HEK293 (cell line): Measurements from ENCODE around the gene PDIA5.

Source experiments
- CTCF ChIP-seq: fragments of 450-650 bp; formaldehyde crosslinking; IDR thresholded peaks from 2 replicates; pipeline ENCODE4 v1.5.1; 2016; ENCODE audit warnings: missing biosample characterization, missing genetic modification characterization
- HOXA7 ChIP-seq: sonication (generic); formaldehyde crosslinking; IDR thresholded peaks from 2 replicates; pipeline ENCODE4 v1.8.1; 2022; ENCODE audit warnings: missing genetic modification reagents, borderline replicate concordance
- REST ChIP-seq: fragments of 450-650 bp; formaldehyde crosslinking; IDR thresholded peaks from 2 replicates; pipeline ENCODE4 v1.5.1; 2016; ENCODE audit warnings: missing biosample characterization, missing genetic modification characterization
- TSHZ1 ChIP-seq: fragments of 450-650 bp; formaldehyde crosslinking; IDR thresholded peaks from 2 replicates; pipeline ENCODE4 v1.5.1; 2016; ENCODE audit warnings: missing biosample characterization, missing genetic modification characterization, borderline replicate concordance
- ZFP3 ChIP-seq: fragments of 450-650 bp; formaldehyde crosslinking; IDR thresholded peaks from 2 replicates; pipeline ENCODE4 v1.5.1; 2016; ENCODE audit warnings: low read depth, missing biosample characterization, missing genetic modification characterization
- ZNF18 ChIP-seq: fragments of 450-650 bp; formaldehyde crosslinking; IDR thresholded peaks from 2 replicates; pipeline ENCODE4 v1.5.1; 2016; ENCODE audit warnings: missing biosample characterization, missing genetic modification characterization
- ZNF248 ChIP-seq: fragments of 450-650 bp; formaldehyde crosslinking; IDR thresholded peaks from 2 replicates; pipeline ENCODE4 v1.5.1; 2017; ENCODE audit warnings: missing biosample characterization, missing genetic modification characterization
- ZNF302 ChIP-seq: fragments of 450-650 bp; formaldehyde crosslinking; IDR thresholded peaks from 2 replicates; pipeline ENCODE4 v1.5.1; 2016; ENCODE audit warnings: missing biosample characterization, missing genetic modification characterization, low read depth
- ZNF366 ChIP-seq: fragments of 450-650 bp; formaldehyde crosslinking; conservative IDR thresholded peaks from 2 replicates; pipeline ENCODE4 v1.5.1; 2016; ENCODE audit warnings: missing biosample characterization, missing genetic modification characterization
- ZNF473 ChIP-seq: fragments of 450-650 bp; formaldehyde crosslinking; IDR thresholded peaks from 2 replicates; pipeline ENCODE4 v1.5.1; 2017; ENCODE audit warnings: missing biosample characterization, missing genetic modification characterization
- ZNF623 ChIP-seq: fragments of 450-650 bp; formaldehyde crosslinking; IDR thresholded peaks from 2 replicates; pipeline ENCODE4 v1.5.1; 2016; ENCODE audit warnings: missing biosample characterization, missing genetic modification characterization
- ZNF658 ChIP-seq: fragments of 450-650 bp; formaldehyde crosslinking; IDR thresholded peaks from 2 replicates; pipeline ENCODE4; 2016; ENCODE audit warnings: missing biosample characterization, missing genetic modification characterization
- TF ChIP-seq, protein P1 (sequence below): sonication (generic); formaldehyde crosslinking; IDR thresholded peaks from 2 replicates; pipeline ENCODE4 v1.8.1; 2022; ENCODE audit warnings: mild to moderate bottlenecking, moderate library complexity, missing genetic modification reagents

- no peak for TF ChIP-seq CTCF
- TF ChIP-seq ZNF302 (tag by site-specific recombination): no peak
- no peak for TF ChIP-seq ZNF473
- TF ChIP-seq ZNF658 (tag by site-specific recombination): no peak
- TF ChIP-seq, protein P1, sequence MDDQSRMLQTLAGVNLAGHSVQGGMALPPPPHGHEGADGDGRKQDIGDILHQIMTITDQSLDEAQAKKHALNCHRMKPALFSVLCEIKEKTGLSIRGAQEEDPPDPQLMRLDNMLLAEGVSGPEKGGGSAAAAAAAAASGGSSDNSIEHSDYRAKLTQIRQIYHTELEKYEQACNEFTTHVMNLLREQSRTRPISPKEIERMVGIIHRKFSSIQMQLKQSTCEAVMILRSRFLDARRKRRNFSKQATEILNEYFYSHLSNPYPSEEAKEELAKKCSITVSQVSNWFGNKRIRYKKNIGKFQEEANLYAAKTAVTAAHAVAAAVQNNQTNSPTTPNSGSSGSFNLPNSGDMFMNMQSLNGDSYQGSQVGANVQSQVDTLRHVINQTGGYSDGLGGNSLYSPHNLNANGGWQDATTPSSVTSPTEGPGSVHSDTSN (CRISPR knock-in tag): no peak
- no peak for TF ChIP-seq ZNF18 (tag by site-specific recombination)
- no peak for TF ChIP-seq HOXA7 (CRISPR knock-in tag)
- TF ChIP-seq ZNF623 (tag by site-specific recombination): no peak
- no peak for TF ChIP-seq ZNF248 (tag by site-specific recombination)
- no peak for TF ChIP-seq ZFP3 (tag by site-specific recombination)
- TF ChIP-seq TSHZ1 (tag by site-specific recombination): no peak
- no peak for TF ChIP-seq REST (tag by site-specific recombination)
- no peak for TF ChIP-seq ZNF366 (tag by site-specific recombination)
Measured at GRCh38 chr3:123071581-123071980, 4.8 kb downstream of the PDIA5 start.
